ENCODE measurements around the gene TSR3. TPM values are rescaled to one million over a fixed set of nuclear protein-coding genes. Genes with fewer than 3 reads are reported as not detected.

Gene TSR3
- polyA plus RNA-seq, 3 donors = 23.2 to 73.1 (median 48.2) TPM

GRCh38 chr16:1323296-1324239, 28.1 kb downstream of the TSR3 start:
- Histone ChIP-seq H3K36me3 (replicated peaks in 1 of 2; ENCODE audit: control insufficient read depth in 1 of 2, insufficient read depth in 2 of 2, low read length in 2 of 2) (peaks cover 56 to 66% of the 10 kb centered on the region in 2 donors), H4K20me1 (ENCODE audit: insufficient read depth, low read length) (peaks cover 83% of the 10 kb centered on the region), H3K27ac (ENCODE audit: low read depth in 1 of 2, low read length in 2 of 2) (no peak overlapping the region), H2AFZ (ENCODE audit: insufficient read depth, low read depth, low read length, poor library complexity, severe bottlenecking) (no peak overlapping the region), H3K4me3 (replicated peaks in 1 of 3; ENCODE audit: low read depth in 2 of 3, low read length in 3 of 3) (no peak overlapping the region), H3K79me2 (ENCODE audit: insufficient read depth, low read length) (peaks cover 10% of the 10 kb centered on the region), H3K27me3 (ENCODE audit: control insufficient read depth in 2 of 2, insufficient read depth in 2 of 2, low read length in 2 of 2) (no peaks in the 10 kb centered on the region), H3K9me3 (replicated peaks in 1 of 2; ENCODE audit: control insufficient read depth in 1 of 2, insufficient read depth in 1 of 2, low read length in 2 of 2) (no peaks in the 10 kb centered on the region), H3K4me1 (ENCODE audit: control insufficient read depth in 1 of 2, insufficient read depth in 2 of 2, low read length in 2 of 2) (no peaks in the 10 kb centered on the region), H3K9ac (ENCODE audit: insufficient read depth, low read length, poor library complexity, severe bottlenecking) (no peak overlapping the region), H3K4me2 (replicated peaks; ENCODE audit: extremely low read depth, low read length, poor library complexity, severe bottlenecking) (no peak overlapping the region)
- 94% methylated on average over 32 of the region's 35 CpGs for WGBS (ENCODE audit: insufficient coverage)
- H3K27me3 Mint-ChIP-seq (ENCODE audit: low read depth in 3 of 3) = peaks cover 0 to 3% (median 0%) of the 10 kb centered on the region in 3 donors
- no peak for TF ChIP-seq CTCF (IDR thresholded peaks at IDR 0.05)
- peak overlapping the region in 4 of 7 donors; percentile 11 to 54 (median 16) for H3K27ac Mint-ChIP-seq
- intact Hi-C loops (cut with micrococcal nuclease) = no loop called here
- H3K9me3 Mint-ChIP-seq = no peaks in the 10 kb centered on the region
- no peaks in the 10 kb centered on the region for H3K4me1 Mint-ChIP-seq
- H3K36me3 Mint-ChIP-seq = peaks cover 45 to 70% of the 10 kb centered on the region in 2 donors
- DNase-seq = no peak
- no peak overlapping the region for H3K4me3 Mint-ChIP-seq

DNA sequence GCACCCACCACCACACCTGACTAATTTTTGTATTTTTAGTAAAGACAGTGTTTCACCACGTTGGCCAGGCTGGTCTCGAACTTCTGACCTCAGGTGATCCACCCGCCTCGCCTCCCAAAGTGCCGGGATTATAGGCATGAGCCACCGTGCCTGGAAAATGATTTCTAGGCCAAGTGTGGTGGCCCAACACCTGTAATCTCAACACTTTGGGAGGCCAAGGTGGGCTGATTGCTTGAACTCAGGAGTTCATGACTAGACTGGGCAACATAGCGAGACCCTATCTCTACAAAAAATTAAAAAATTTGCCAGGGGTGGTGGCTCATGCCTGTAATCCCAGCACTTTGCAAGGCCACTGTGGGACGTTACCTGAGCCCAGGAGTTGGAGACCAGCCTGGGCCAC, 29.3 kb downstream of the TSR3 start:
- H3K9me3 Mint-ChIP-seq = no peaks in the 10 kb centered on the region
- Histone ChIP-seq H3K27me3 (ENCODE audit: control insufficient read depth in 2 of 2, insufficient read depth in 2 of 2, low read length in 2 of 2) (no peaks in the 10 kb centered on the region), H3K27ac (ENCODE audit: low read depth in 1 of 2, low read length in 2 of 2) (no peak overlapping the region), H3K9ac (ENCODE audit: insufficient read depth, low read length, poor library complexity, severe bottlenecking) (no peak overlapping the region), H3K79me2 (ENCODE audit: insufficient read depth, low read length) (peaks cover 21% of the 10 kb centered on the region), H2AFZ (ENCODE audit: insufficient read depth, low read depth, low read length, poor library complexity, severe bottlenecking) (no peak overlapping the region), H4K20me1 (ENCODE audit: insufficient read depth, low read length) (peaks cover 95% of the 10 kb centered on the region), H3K9me3 (replicated peaks in 1 of 2; ENCODE audit: control insufficient read depth in 1 of 2, insufficient read depth in 1 of 2, low read length in 2 of 2) (no peaks in the 10 kb centered on the region), H3K4me3 (replicated peaks in 1 of 3; ENCODE audit: low read depth in 2 of 3, low read length in 3 of 3) (no peak overlapping the region), H3K4me1 (ENCODE audit: control insufficient read depth in 1 of 2, insufficient read depth in 2 of 2, low read length in 2 of 2) (no peaks in the 10 kb centered on the region), H3K4me2 (replicated peaks; ENCODE audit: extremely low read depth, low read length, poor library complexity, severe bottlenecking) (no peak overlapping the region), H3K36me3 (replicated peaks in 1 of 2; ENCODE audit: control insufficient read depth in 1 of 2, insufficient read depth in 2 of 2, low read length in 2 of 2) (peaks cover 68 to 77% of the 10 kb centered on the region in 2 donors)
- peaks cover 56 to 82% of the 10 kb centered on the region in 2 donors for H3K36me3 Mint-ChIP-seq
- no peak overlapping the region for H3K4me3 Mint-ChIP-seq
- H3K27ac Mint-ChIP-seq = peak overlapping the region in 3 of 7 donors; percentile 30 to 76 (median 40)
- no peaks in the 10 kb centered on the region for H3K4me1 Mint-ChIP-seq
- no peak for DNase-seq
- WGBS (ENCODE audit: insufficient coverage) = 99% methylated on average over 8 of the region's 8 CpGs
- TF ChIP-seq CTCF (IDR thresholded peaks at IDR 0.05) = no peak
- intact Hi-C loops (cut with micrococcal nuclease) = no loop called here
- H3K27me3 Mint-ChIP-seq (ENCODE audit: low read depth in 3 of 3) = no peaks in the 10 kb centered on the region

Measured in CD14-positive monocyte (primary cell).